Endothelial cell of umbilical vein (primary cell): Measurements from ENCODE around the gene GRK6. TPM values are rescaled to one million over a fixed set of nuclear protein-coding genes. Genes with fewer than 3 reads are reported as not detected.

Source experiments
- BruUV-seq: library from RNA; stranded (reverse); fragments of 400-500 nt; replicated peaks from 2 replicates; lab custom pipeline; 2021; lab: Mats Ljungman, UMichigan
- CTCF ChIA-PET: fragments of 300-600, 350-600 bp; sonication (Branson Sonifier 250); formaldehyde crosslinking; loops from one replicate; lab custom pipeline; 2021; ENCODE audit warnings: antibody characterized with exemption, inconsistent platforms; lab: Charles Lee
- POLR2A ChIA-PET: fragments of 300-600, 350-600 bp; sonication (Branson Sonifier 250); formaldehyde crosslinking; loops from one replicate; lab custom pipeline; 2021; ENCODE audit warnings: antibody characterized with exemption, inconsistent platforms; lab: Charles Lee
- DNase-seq: peaks from one replicate; pipeline ENCODE4 v3.0.0-alpha.2; 2011; ENCODE audit warnings: low read depth, low spot score
- FAIRE-seq: peaks from 2 replicates; lab custom pipeline; 2011; peaks lifted over from hg19 to GRCh38; lab: Jason Lieb, UNC
- H2AFZ ChIP-seq: 2 replicates; pipeline ENCODE4 v1.6.0; 2012; ENCODE audit warnings: low read depth, low read length, control low read depth, inconsistent platforms
- H3K27ac ChIP-seq: 2 replicates; pipeline ENCODE4 v1.5.1; 2011; ENCODE audit warnings: low read depth, mild to moderate bottlenecking, control low read depth, low read length, moderate library complexity; ENCODE audit not compliant: insufficient read depth
- H3K27me3 ChIP-seq, 2 experiments: 2 replicates each; pipeline versions ENCODE4 v1.6.0 to v1.6.1; 2011; ENCODE audit warnings: low read length in 2 of 2, mixed read lengths in 1 of 2; ENCODE audit not compliant: control insufficient read depth in 2 of 2, insufficient read depth in 2 of 2
- H3K36me3 ChIP-seq, 2 experiments: 2 replicates in 1 of 2; 3 replicates in 1 of 2; pipeline ENCODE4 v1.5.1; 2011; ENCODE audit warnings: low read length in 2 of 2, mild to moderate bottlenecking in 1 of 2, moderate library complexity in 1 of 2; ENCODE audit not compliant: control insufficient read depth in 2 of 2, insufficient read depth in 2 of 2; ENCODE audit errors: extremely low read depth in 1 of 2
- H3K4me1 ChIP-seq: 3 replicates; pipeline ENCODE4 v1.5.1; 2011; ENCODE audit warnings: mild to moderate bottlenecking, low read length; ENCODE audit not compliant: control insufficient read depth, insufficient read depth; ENCODE audit errors: extremely low read depth
- H3K4me2 ChIP-seq: 2 replicates; pipeline ENCODE4 v1.6.1; 2011; ENCODE audit warnings: low read length, control low read depth, mixed read lengths; ENCODE audit not compliant: insufficient read depth
- H3K4me3 ChIP-seq, 3 experiments: fragments of 200-600 bp in 1 of 3; sonication (generic), shearing (Covaris generic) in 1 of 3; replicated peaks in 1 of 3; 2 replicates each; pipeline ENCODE4 v1.5.1; 2011 to 2016; ENCODE audit warnings: control low read depth in 3 of 3, low read length in 3 of 3, mild to moderate bottlenecking in 2 of 3, inconsistent platforms in 1 of 3, low read depth in 1 of 3, moderate library complexity in 1 of 3; ENCODE audit not compliant: insufficient read depth in 1 of 3
- H3K79me2 ChIP-seq: 2 replicates; pipeline ENCODE4 v1.6.0; 2012; ENCODE audit warnings: low read length, inconsistent platforms; ENCODE audit not compliant: control insufficient read depth, insufficient read depth
- H3K9ac ChIP-seq: replicated peaks from 2 replicates; pipeline ENCODE3; 2011; ENCODE audit warnings: low read length, control low read depth; ENCODE audit not compliant: insufficient read depth; ENCODE audit errors: extremely low read depth
- H3K9me1 ChIP-seq: replicated peaks from 3 replicates; pipeline ENCODE4 v1.6.0; 2011; ENCODE audit warnings: mild to moderate bottlenecking, low read length; ENCODE audit not compliant: control insufficient read depth, insufficient read depth; ENCODE audit errors: extremely low read depth
- H3K9me3 ChIP-seq: replicated peaks from 2 replicates; pipeline ENCODE4 v1.5.1; 2012; ENCODE audit warnings: low read length, inconsistent platforms; ENCODE audit not compliant: control insufficient read depth, insufficient read depth
- H4K20me1 ChIP-seq: replicated peaks from 2 replicates; pipeline ENCODE3; 2011; ENCODE audit warnings: mild to moderate bottlenecking, low read length; ENCODE audit not compliant: control insufficient read depth, insufficient read depth; ENCODE audit errors: extremely low read depth
- EZH2 ChIP-seq: IDR thresholded peaks from 2 replicates; pipeline ENCODE4 v1.6.1; 2012; ENCODE audit warnings: borderline replicate concordance, low read depth, mild to moderate bottlenecking, moderate library complexity, low read length, inconsistent platforms; ENCODE audit not compliant: severe bottlenecking
- GATA2 ChIP-seq: IDR thresholded peaks from 2 replicates; pipeline ENCODE4 v1.7.0; 2011; ENCODE audit warnings: low read depth, mild to moderate bottlenecking, moderate library complexity, mixed read lengths, low read length; ENCODE audit not compliant: insufficient read length, insufficient read depth
- POLR2A ChIP-seq: IDR thresholded peaks from 2 replicates; pipeline ENCODE4 v1.6.1; 2012; ENCODE audit warnings: low read depth, mild to moderate bottlenecking, control low read depth, low read length
- POLR2AphosphoS5 ChIP-seq: IDR thresholded peaks from 2 replicates; pipeline ENCODE4 v1.6.1; 2012; ENCODE audit warnings: low read depth, mild to moderate bottlenecking, control low read depth, low read length, moderate library complexity; ENCODE audit not compliant: insufficient read depth
- dilution Hi-C: fragments of 300-500 bp; cut with MboI; formaldehyde crosslinking; loops from one replicate; pipeline ENCODE4 v1.15.0; 2019; ENCODE audit warnings: low sequenced_read_pairs; ENCODE audit not compliant: extremely low pct_ligation_motif_present
- intact Hi-C: fragments of 100-400 bp; cut with micrococcal nuclease; formaldehyde crosslinking; loops from one replicate; pipeline ENCODE4 v1.10.0; 2022
- polyA plus RNA-seq, 4 experiments: library from polyadenylated mRNA; depleted of rRNA in 3 of 4; stranded (reverse) in 3 of 4; unstranded in 1 of 4; fragments of >200 nt; gene quantifications; 2 replicates each; pipeline versions ENCODE4 v1.2.1 to v1.2.3, GENCODE V29; 2011 to 2012; ENCODE audit warnings: missing spikeins in 1 of 4
- total RNA-seq: library from RNA; stranded (reverse); gene quantifications from 2 replicates; pipeline ENCODE4 v1.2.3, GENCODE V29; 2021
- TF ChIP-seq, protein P1 (sequence below), 2 donors: IDR thresholded peaks; 1 replicate in 1 of 2; 2 replicates in 1 of 2; pipeline ENCODE4 v1.5.1; 2011; ENCODE audit warnings: low read length in 2 of 2, mild to moderate bottlenecking in 2 of 2, moderate library complexity in 2 of 2, control low read depth in 1 of 2, inconsistent platforms in 1 of 2, low read depth in 1 of 2; ENCODE audit not compliant: insufficient read depth in 1 of 2; ENCODE audit errors: extremely low read depth in 1 of 2
- TF ChIP-seq, protein P2 (sequence below): IDR thresholded peaks from 2 replicates; pipeline ENCODE4 v1.6.1; 2011; ENCODE audit not compliant: insufficient read depth, insufficient read length

The GRK6 gene
- total and polyA plus RNA-seq, 2 donors (not counting 3 experiments of a cell fraction or from before 2014, with no cell fraction given): 28.9 to 36.4 TPM

DNA sequence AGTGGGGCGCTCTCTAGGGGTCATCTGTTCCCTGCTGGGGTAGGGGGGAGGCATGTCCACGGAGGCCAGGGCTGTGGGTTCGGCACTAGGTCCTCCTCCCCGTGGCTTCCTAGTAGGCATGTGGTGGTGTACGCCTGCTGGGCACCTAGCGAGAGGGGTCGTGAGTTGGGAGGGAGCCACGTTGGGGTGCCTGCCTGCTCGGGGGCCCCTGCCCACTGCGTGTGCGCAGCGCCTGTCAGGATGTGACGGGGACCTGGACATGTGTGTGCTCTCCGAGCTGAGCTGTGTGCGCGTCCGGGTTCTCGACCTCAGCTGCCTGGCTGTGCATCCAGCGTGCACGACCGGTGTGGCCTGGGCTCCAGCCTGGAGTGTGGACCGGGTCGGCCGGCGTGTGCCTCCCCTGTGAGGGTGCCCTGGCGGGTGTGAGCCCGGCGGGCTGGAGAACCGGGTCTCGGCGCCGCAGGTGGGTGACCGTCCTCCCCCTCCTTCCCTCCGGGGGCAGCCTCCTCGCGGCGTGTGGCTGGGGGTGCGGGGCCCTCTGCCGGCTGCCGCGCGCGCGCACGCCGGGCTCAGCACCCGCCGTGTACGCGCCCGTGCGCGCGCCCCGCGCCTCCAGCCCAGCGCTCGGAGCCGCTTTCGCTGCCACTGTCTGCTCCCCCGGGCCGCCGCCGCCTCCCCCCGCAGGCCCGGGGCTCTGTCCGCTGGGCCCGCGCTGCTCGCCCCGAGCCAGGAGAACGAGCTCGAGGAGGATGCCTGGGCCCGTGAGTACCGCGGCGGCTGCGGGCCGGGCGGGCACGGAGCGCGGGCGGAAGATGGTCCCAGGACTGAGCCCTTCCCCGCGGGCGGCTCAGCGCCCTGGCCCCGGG lies 20.0 kb downstream of the GRK6 start, which contains the start of gene PRR7:
Gene PRR7 (plus strand): TSS at position 615 of the 866 bp plus-strand sequence. CDS start 8,254 bp downstream, outside the sequence.
- TF ChIP-seq, protein P1, sequence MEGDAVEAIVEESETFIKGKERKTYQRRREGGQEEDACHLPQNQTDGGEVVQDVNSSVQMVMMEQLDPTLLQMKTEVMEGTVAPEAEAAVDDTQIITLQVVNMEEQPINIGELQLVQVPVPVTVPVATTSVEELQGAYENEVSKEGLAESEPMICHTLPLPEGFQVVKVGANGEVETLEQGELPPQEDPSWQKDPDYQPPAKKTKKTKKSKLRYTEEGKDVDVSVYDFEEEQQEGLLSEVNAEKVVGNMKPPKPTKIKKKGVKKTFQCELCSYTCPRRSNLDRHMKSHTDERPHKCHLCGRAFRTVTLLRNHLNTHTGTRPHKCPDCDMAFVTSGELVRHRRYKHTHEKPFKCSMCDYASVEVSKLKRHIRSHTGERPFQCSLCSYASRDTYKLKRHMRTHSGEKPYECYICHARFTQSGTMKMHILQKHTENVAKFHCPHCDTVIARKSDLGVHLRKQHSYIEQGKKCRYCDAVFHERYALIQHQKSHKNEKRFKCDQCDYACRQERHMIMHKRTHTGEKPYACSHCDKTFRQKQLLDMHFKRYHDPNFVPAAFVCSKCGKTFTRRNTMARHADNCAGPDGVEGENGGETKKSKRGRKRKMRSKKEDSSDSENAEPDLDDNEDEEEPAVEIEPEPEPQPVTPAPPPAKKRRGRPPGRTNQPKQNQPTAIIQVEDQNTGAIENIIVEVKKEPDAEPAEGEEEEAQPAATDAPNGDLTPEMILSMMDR (IDR thresholded peaks at IDR 0.05; ENCODE audit: extremely low read depth in 1 of 2, insufficient read depth in 1 of 2, low read depth in 1 of 2, low read length in 2 of 2): peak in 1 of 2 donors; percentile 10
- TF ChIP-seq EZH2 (no peak), GATA2 (no peak), POLR2A (peak; percentile 67), POLR2AphosphoS5 (peak; percentile 66)
- TF ChIP-seq, protein P2, sequence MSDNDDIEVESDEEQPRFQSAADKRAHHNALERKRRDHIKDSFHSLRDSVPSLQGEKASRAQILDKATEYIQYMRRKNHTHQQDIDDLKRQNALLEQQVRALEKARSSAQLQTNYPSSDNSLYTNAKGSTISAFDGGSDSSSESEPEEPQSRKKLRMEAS: no peak
- dilution Hi-C loops: no loop called here
- peaks cover 14% of the 10 kb centered on the region for H3K4me1 ChIP-seq
- BruUV-seq: no TSS peak
- no peaks in the 10 kb centered on the region for H3K27me3 ChIP-seq
- ChIA-PET POLR2A (interaction anchor here (0.5 to 1.2 kb wide), 2 partner anchors 8 to 360 kb away, joined by 3 to 4 read pairs; partner anchors contain the start of gene FGFR4), CTCF (interaction anchor here (0.8 to 13.5 kb wide), 10 partner anchors 7 to 80 kb away, joined by 3 to 288 read pairs (median 6); partner anchors contain the start of genes GRK6 and PFN3)
- H3K79me2 ChIP-seq: no peaks in the 10 kb centered on the region
- FAIRE-seq (peak; percentile 62), DNase-seq (peak; percentile 56)
- no peaks in the 10 kb centered on the region for H3K9me3 ChIP-seq
- intact Hi-C loops: loop anchor here (1.0 kb wide), 2 partner anchors 8 to 20 kb away; partner anchors contain the start of gene GRK6
- H3K9ac ChIP-seq: peak within 1 kb of the TSS; percentile 52
- H4K20me1 ChIP-seq: no peaks in the 10 kb centered on the region
- peak within 1 kb of the TSS; percentile 65 for H3K4me2 ChIP-seq
- peaks cover 0 to 4% of the 10 kb centered on the region in 2 experiments for H3K36me3 ChIP-seq
- peak within 1 kb of the TSS; percentile 43 for H2AFZ ChIP-seq
- H3K27ac ChIP-seq: no peak within 1 kb of the TSS
- H3K9me1 ChIP-seq: no peaks in the 10 kb centered on the region
- H3K4me3 ChIP-seq: peak within 1 kb of the TSS; percentile 11 to 58 (median 18)
